ENCODE measurements around the gene PLPP2.
"Not testable (repeated sequence)": the region's sequence is repeated elsewhere in the genome, so short reads cannot be mapped to it uniquely, and the experiment has no call there.

PLPP2 gene

DNA sequence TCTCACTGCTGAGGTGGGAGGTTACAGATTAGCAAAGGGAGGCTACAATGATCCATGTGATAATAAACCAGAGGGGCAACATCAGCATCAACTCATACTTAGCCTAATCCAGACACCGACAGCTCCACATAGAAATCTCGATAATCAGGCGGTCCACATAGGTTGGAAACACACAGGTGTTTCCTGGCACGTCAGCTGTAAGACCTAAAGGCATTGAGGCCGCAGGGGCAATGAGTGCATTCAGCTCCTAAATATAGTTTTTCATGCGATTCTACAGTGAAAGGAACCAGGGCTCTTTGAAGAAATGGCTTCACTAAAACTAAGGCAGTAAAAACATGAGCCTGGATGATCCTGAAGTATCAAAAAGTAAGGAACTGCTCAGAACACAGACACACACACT is 19.3 kb downstream of the PLPP2 start:
- no peak for DNase-seq (ENCODE audit: low spot score)

DNA sequence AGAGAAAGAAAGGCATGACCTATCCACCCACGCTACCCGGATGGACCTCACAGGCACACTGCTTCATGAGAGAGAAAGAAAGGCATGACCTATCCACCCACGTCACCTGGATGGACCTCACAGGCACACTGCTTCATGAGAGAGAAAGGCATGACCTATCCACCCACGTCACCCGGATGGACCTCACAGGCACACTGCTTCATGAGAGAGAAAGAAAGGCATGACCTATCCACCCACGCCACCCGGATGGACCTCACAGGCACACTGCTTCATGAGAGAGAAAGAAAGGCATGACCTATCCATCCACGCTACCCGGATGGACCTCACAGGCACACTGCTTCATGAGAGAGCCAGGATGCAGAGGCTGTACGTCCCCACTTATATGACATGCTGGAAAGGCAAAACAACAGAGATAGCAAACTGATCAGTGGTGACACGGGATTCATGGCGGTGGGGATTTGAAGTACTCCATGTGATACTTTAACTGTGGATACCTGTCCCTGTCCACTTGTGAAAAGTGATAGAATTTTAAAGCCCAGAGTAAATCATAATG is 20.4 kb downstream of the PLPP2 start:
- DNase-seq (ENCODE audit: low spot score), result not testable (repeated sequence)

DNA sequence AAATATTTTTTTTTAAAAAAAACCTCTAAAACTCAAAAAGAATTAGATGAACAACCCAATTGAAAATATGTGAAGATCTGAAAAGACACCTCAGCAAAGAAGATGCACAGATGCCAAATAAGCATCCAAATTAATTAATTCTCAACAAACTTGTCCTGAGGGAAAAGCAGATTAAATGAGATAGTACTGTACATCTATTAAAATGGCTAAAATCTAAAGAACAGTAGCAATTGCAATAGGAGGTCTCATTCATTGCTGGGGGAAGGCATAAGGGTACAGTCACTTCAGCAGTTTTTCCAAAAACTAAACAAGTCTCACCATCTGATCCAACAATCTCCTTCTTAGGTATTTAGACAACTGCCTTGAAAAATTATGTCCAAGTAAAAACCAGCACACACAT is 22.0 kb downstream of the PLPP2 start:
- DNase-seq (ENCODE audit: low spot score), result no peak

DNA sequence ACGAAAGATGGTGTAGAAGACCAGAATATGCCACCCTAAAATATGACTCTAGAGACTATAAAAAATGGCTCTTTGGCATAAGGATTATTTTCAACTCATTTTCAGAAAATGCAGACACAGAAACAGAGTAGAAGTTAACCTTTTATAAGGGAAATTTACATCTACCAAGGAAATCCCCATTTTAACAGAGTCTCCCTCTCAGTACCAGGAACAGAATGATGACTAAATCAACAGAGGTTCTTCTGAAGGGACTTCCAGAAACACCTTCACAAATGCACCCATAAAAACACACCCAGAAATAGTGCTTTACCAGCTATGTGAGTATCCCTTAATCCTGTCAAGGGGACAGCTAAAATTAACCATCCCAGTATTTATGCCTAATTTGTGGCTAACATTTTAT is 29.1 kb downstream of the PLPP2 start:
- DNase-seq (ENCODE audit: low spot score), result no peak

DNA sequence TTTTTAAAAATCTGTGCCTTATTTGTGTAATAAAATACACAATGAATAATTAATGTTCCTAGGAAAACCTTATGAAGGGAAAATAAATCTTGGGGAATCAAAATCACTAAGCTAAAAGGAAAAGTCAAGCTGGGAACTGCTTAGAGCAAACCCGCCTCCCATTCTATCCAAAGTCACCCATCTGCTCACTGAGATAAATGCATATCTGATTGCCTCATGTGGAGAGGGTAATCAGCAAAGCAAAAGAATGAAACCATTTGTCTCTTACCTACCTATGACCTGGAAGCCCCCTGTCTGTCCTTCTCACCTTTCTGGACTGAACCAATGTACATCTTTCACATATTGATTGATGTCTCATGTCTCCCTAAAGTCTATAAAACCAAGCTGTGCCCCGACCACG is 34.4 kb downstream of the PLPP2 start:
- DNase-seq (ENCODE audit: low spot score), result not testable (repeated sequence)

DNA sequence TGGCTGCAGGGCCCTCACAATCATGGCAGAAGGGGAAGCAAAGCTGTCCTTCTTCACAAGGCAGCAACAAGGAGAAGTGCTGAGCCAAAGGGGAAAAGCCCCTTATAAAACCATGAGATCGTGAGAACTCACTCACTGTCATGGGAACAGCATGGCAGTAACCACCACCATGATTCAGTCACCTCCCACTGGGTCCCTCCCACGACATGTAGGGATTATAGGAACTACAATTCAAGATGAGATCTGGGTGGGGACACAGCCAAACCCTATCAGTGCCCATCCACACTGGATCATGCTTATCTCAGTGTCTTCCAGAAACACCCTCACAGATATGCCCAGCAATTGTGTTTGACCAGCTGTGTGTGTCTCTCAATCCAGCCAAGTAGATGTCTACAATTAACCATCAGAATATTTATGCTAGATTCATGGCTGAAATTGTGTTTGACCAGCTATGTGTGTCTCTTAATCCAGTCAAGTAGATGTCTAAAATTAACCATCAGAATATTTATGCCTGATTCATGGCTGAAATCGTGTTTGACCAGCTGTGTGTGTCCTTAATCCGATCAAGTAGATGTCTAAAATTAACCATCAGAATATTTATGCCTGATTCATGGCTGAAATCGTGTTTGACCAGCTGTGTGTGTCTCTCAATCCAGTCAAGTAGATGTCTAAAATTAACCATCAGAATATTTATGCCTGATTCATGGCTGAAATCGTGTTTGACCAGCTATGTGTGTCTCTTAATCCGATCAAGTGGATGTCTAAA is 38.6 kb downstream of the PLPP2 start:
- not testable (repeated sequence) for DNase-seq (ENCODE audit: low spot score)

DNA sequence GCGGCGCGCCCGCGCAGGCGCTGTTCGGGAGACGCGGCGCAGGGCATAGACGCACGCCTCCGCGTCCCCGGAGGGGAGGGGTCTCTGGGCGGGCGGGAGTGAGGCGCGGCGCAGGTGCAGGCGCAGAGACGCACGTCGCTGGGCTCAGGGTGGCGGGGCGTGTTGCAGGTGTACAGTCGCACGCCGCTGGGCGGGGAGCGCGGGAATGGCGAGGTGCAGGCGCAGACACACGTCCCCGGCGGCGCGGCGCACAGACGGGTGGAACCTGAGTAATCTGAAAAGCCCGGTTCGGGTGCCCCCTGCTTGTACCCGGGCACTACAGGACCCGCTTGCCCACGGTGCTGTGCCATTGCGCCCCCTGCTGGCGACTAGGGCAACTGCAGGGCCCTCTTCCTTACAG is 44.7 kb downstream of the PLPP2 start:
- no peak for DNase-seq (ENCODE audit: low spot score)

DNA sequence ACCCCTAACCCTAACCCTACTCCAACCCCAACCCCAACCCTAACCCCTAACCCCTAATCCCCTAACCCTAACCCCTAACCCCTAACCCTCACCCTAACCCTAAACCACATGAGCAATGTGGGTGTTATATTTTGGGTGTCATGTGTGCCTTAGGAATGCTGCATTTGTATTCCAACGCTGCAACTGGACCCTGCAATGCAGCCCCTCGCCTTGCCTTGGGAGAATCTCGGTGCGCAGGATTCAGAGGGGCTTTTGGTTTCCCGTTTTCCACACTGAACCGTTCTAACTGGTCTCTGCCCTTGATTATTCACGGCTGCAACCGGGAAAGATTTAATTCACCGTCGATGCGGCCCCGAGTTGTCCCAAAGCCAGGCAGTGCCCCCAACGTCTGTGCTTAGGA is 45.3 kb downstream of the PLPP2 start:
- DNase-seq (ENCODE audit: low spot score), result not testable (repeated sequence)

DNA sequence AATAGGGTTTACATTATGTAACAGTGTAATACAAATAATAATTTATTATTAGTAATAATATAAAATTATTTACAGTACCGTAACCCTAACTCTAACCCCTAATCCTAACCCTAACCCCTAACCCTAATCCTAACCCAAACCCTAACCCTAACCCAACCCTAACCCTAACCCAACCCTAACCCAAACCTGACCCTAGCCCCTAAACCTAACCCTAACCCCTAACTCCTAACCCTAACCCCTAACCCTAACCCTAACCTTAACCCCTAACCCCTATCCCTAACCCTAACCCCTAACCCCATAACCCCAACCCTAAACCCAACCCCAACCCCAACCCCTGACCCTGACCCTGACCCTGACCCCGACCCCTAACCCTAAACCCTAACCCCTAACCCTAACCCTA is 45.7 kb downstream of the PLPP2 start:
- DNase-seq (ENCODE audit: low spot score), result no peak

All from AG08395 (cell line).